GM21423 (cell line): Measurements from ENCODE around the gene MAF.

Experiments used
- ATAC-seq: cut with Tn5 transposase; IDR thresholded peaks from one replicate; pipeline ENCODE4 v1.9.1; 2021; ENCODE audit warnings: mild to moderate bottlenecking, moderate library complexity; ENCODE audit not compliant: unreplicated experiment

Gene MAF

GRCh38 chr16:79547085-79547484 is 53.5 kb downstream of the MAF start:
- ATAC-seq: no peak
